GM23338 (cell line): ENCODE data around the gene EXOC3. TPM values are rescaled to one million over a fixed set of nuclear protein-coding genes. Genes with fewer than 3 reads are reported as not detected.

Experiments used
- ATAC-seq: fragments of 200-7000 bp; cut with Tn5 transposase; 3 replicates; pipeline ENCODE4 v1.9.1; 2020
- DNase-seq: peaks from one replicate; pipeline ENCODE4 v3.0.0-alpha.2; 2015; ENCODE audit warnings: low spot score
- H2AFZ ChIP-seq: fragments of 200-600 bp; sonication (generic); 2 replicates; pipeline ENCODE4 v1.8.0; 2016; ENCODE audit warnings: antibody characterized with exemption, mild to moderate bottlenecking, moderate library complexity
- H3F3A ChIP-seq: fragments of 200-600 bp; sonication (generic); replicated peaks from 2 replicates; pipeline ENCODE4 v1.8.0; 2017; ENCODE audit warnings: antibody characterized with exemption, mixed run types, low read depth
- H3K27ac ChIP-seq: fragments of 200-600 bp; sonication (generic); 2 replicates; pipeline ENCODE4 v1.6.1; 2016; ENCODE audit warnings: low read depth
- H3K27me3 ChIP-seq: fragments of 200-600 bp; sonication (generic); 2 replicates; pipeline ENCODE4 v1.8.0; 2016; ENCODE audit warnings: mild to moderate bottlenecking, mixed run types, moderate library complexity; ENCODE audit not compliant: insufficient read depth
- H3K36me3 ChIP-seq: fragments of 200-600 bp; sonication (generic); 2 replicates; pipeline ENCODE4 v1.8.0; 2016; ENCODE audit warnings: mild to moderate bottlenecking; ENCODE audit not compliant: insufficient read depth
- H3K4me1 ChIP-seq: fragments of 200-600 bp; sonication (generic); 2 replicates; pipeline ENCODE4 v1.8.0; 2016; ENCODE audit warnings: mild to moderate bottlenecking, moderate library complexity; ENCODE audit not compliant: insufficient read depth
- H3K4me2 ChIP-seq: fragments of 200-600 bp; sonication (generic); 2 replicates; pipeline ENCODE4 v1.7.1; 2017; ENCODE audit warnings: mixed run types
- H3K4me3 ChIP-seq: fragments of 200-600 bp; sonication (generic); 2 replicates; pipeline ENCODE4 v1.6.1; 2016; ENCODE audit warnings: mixed run types
- H3K79me2 ChIP-seq: fragments of 200-600 bp; sonication (generic); replicated peaks from 2 replicates; pipeline ENCODE4 v1.8.0; 2017; ENCODE audit warnings: mild to moderate bottlenecking; ENCODE audit not compliant: insufficient read depth
- H3K9me2 ChIP-seq: fragments of 200-600 bp; sonication (generic); 2 replicates; pipeline ENCODE4 v1.8.0; 2017; ENCODE audit not compliant: insufficient read depth
- H4K20me1 ChIP-seq: fragments of 200-600 bp; sonication (generic); replicated peaks from 2 replicates; pipeline ENCODE4 v1.8.0; 2017; ENCODE audit warnings: mild to moderate bottlenecking; ENCODE audit not compliant: insufficient read depth
- H3K27ac Mint-ChIP-seq: 2 replicates; pipeline ENCODE4 v1.8.0; 2020; ENCODE audit warnings: inconsistent platforms, mild to moderate bottlenecking, moderate library complexity, mixed read lengths
- H3K27me3 Mint-ChIP-seq: 3 replicates; pipeline ENCODE4 v1.8.0; 2022; ENCODE audit warnings: low read depth, mild to moderate bottlenecking, moderate library complexity, mixed read lengths, inconsistent platforms; ENCODE audit not compliant: insufficient read depth, poor library complexity
- H3K36me3 Mint-ChIP-seq: 3 replicates; pipeline ENCODE4 v1.8.0; 2021; ENCODE audit warnings: low read depth, mild to moderate bottlenecking, inconsistent platforms, moderate library complexity, mixed read lengths
- H3K4me1 Mint-ChIP-seq: 3 replicates; pipeline ENCODE4 v1.8.0; 2020; ENCODE audit warnings: mild to moderate bottlenecking, inconsistent platforms, mixed read lengths
- H3K4me3 Mint-ChIP-seq: 3 replicates; pipeline ENCODE4 v1.8.0; 2021; ENCODE audit warnings: moderate library complexity, mild to moderate bottlenecking, inconsistent platforms, mixed read lengths
- H3K9me3 Mint-ChIP-seq: 3 replicates; pipeline ENCODE4 v1.8.0; 2020; ENCODE audit warnings: moderate library complexity, mild to moderate bottlenecking, inconsistent platforms, mixed read lengths
- NANOG ChIP-seq: IDR thresholded peaks from 2 replicates; pipeline ENCODE4 v1.6.1; 2016; ENCODE audit warnings: antibody characterized with exemption, borderline replicate concordance
- STAT1 ChIP-seq: IDR thresholded peaks from one replicate; pipeline ENCODE4 v1.6.1; 2016; ENCODE audit warnings: antibody characterized with exemption; ENCODE audit not compliant: unreplicated experiment
- ZNF114 ChIP-seq: fragments of 250-450 bp; sonication (Bioruptor Pico); IDR thresholded peaks from 2 replicates; pipeline ENCODE4 v1.5.0; 2020; ENCODE audit warnings: mild to moderate bottlenecking, moderate library complexity
- polyA plus RNA-seq: library from polyadenylated mRNA; unstranded; fragments of >200 nt; fragmentation: Nextera tagmentation; extraction: Ambion mirVana; gene quantifications from 2 replicates; pipeline ENCODE4 v1.2.1, GENCODE V29; 2016
- total RNA-seq: library from RNA; depleted of rRNA; stranded (reverse); fragments of >200 nt; shearing (Covaris generic); gene quantifications from 2 replicates; pipeline ENCODE4 v1.2.3, GENCODE V29; 2014
- TF ChIP-seq, protein P1 (sequence below): IDR thresholded peaks from one replicate; pipeline ENCODE4 v1.6.1; 2018; ENCODE audit warnings: antibody characterized with exemption; ENCODE audit not compliant: unreplicated experiment
- TF ChIP-seq, protein P2 (sequence below): IDR thresholded peaks from 2 replicates; pipeline ENCODE4 v1.6.1; 2016; ENCODE audit warnings: antibody characterized with exemption
- TF ChIP-seq, protein P3 (sequence below), 2 experiments: fragments of 200-600 bp in 1 of 2; sonication (generic) in 1 of 2; conservative IDR thresholded peaks; 2 replicates each; pipeline versions ENCODE4 v1.5.1 to v1.6.1; 2016 to 2017; ENCODE audit warnings: antibody characterized with exemption in 2 of 2, low read depth in 2 of 2, mild to moderate bottlenecking in 2 of 2, moderate library complexity in 1 of 2
- TF ChIP-seq, protein P4 (sequence below): fragments of 250-450 bp; sonication (Bioruptor Pico); IDR thresholded peaks from 2 replicates; pipeline ENCODE4 v1.5.0; 2020; ENCODE audit warnings: mild to moderate bottlenecking, moderate library complexity

Gene EXOC3
- total and polyA plus RNA-seq, 2 experiments from 2014 or later: 13.4 to 31.6 TPM

GRCh38 chr5:466661-467310, 23.8 kb downstream of the EXOC3 start:
- no peaks in the 10 kb centered on the region for H3K9me3 Mint-ChIP-seq
- ATAC-seq (no peak), DNase-seq (no peak)
- TF ChIP-seq NANOG (no peak), STAT1 (no peak)
- no peaks in the 10 kb centered on the region for H3K4me1 ChIP-seq
- no peaks in the 10 kb centered on the region for H3K79me2 ChIP-seq
- H3K27ac Mint-ChIP-seq: no peak overlapping the region
- H3K36me3 ChIP-seq: peaks cover 12% of the 10 kb centered on the region; the same call in 1 of the 2 replicates
- H3K27ac ChIP-seq: no peak overlapping the region
- H3K27me3 Mint-ChIP-seq: peaks cover 10% of the 10 kb centered on the region
- H3K27me3 ChIP-seq: no peaks in the 10 kb centered on the region
- peaks cover 3% of the 10 kb centered on the region; the same call in 2 of the 3 replicates for H3K4me1 Mint-ChIP-seq
- H2AFZ ChIP-seq: no peak overlapping the region
- no peaks in the 10 kb centered on the region for H3K9me2 ChIP-seq
- peaks cover 14% of the 10 kb centered on the region; the same call in 2 of the 3 replicates for H3K36me3 Mint-ChIP-seq
- peaks cover 9% of the 10 kb centered on the region; the same call in 1 of the 2 replicates for H4K20me1 ChIP-seq
- no peak overlapping the region for H3K4me2 ChIP-seq
- H3K4me3 ChIP-seq: no peak overlapping the region
- H3F3A ChIP-seq: no peaks in the 10 kb centered on the region
- no peak overlapping the region for H3K4me3 Mint-ChIP-seq

DNA sequence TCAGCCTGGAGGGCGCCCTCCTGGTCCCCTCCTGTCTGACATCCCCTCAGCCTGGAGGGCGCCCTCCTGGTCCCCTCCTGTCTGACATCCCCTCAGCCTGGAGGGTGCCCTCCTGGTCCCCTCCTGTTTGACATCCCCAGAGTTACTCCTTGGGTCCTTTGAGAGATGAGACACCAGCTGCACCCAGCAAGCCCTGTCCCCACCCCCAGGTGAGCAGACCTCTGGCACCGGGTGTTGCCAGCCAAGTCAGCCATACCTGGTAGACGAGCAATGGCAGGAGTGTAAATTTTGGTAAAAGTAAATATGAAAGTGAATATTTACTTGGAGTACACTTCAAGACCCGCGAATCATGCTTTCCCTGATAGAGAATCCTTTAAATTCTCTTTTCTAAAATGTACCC, 25.4 kb downstream of the EXOC3 start:
- Mint-ChIP-seq H3K27me3 (peaks cover 10% of the 10 kb centered on the region), H3K4me3 (no peak overlapping the region), H3K36me3 (peaks cover 1% of the 10 kb centered on the region; the same call in 1 of the 3 replicates), H3K27ac (no peak overlapping the region), H3K9me3 (no peaks in the 10 kb centered on the region), H3K4me1 (peaks cover 6% of the 10 kb centered on the region; the same call in 2 of the 3 replicates)
- ATAC-seq: no peak
- no peaks in the 10 kb centered on the region for H3F3A ChIP-seq
- H3K9me2 ChIP-seq: no peaks in the 10 kb centered on the region
- no peak overlapping the region for H3K4me2 ChIP-seq
- H2AFZ ChIP-seq: no peak overlapping the region
- no peaks in the 10 kb centered on the region for H3K79me2 ChIP-seq
- no peaks in the 10 kb centered on the region for H3K4me1 ChIP-seq
- TF ChIP-seq, protein P1, sequence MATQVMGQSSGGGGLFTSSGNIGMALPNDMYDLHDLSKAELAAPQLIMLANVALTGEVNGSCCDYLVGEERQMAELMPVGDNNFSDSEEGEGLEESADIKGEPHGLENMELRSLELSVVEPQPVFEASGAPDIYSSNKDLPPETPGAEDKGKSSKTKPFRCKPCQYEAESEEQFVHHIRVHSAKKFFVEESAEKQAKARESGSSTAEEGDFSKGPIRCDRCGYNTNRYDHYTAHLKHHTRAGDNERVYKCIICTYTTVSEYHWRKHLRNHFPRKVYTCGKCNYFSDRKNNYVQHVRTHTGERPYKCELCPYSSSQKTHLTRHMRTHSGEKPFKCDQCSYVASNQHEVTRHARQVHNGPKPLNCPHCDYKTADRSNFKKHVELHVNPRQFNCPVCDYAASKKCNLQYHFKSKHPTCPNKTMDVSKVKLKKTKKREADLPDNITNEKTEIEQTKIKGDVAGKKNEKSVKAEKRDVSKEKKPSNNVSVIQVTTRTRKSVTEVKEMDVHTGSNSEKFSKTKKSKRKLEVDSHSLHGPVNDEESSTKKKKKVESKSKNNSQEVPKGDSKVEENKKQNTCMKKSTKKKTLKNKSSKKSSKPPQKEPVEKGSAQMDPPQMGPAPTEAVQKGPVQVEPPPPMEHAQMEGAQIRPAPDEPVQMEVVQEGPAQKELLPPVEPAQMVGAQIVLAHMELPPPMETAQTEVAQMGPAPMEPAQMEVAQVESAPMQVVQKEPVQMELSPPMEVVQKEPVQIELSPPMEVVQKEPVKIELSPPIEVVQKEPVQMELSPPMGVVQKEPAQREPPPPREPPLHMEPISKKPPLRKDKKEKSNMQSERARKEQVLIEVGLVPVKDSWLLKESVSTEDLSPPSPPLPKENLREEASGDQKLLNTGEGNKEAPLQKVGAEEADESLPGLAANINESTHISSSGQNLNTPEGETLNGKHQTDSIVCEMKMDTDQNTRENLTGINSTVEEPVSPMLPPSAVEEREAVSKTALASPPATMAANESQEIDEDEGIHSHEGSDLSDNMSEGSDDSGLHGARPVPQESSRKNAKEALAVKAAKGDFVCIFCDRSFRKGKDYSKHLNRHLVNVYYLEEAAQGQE: no peak
- TF ChIP-seq, protein P2, sequence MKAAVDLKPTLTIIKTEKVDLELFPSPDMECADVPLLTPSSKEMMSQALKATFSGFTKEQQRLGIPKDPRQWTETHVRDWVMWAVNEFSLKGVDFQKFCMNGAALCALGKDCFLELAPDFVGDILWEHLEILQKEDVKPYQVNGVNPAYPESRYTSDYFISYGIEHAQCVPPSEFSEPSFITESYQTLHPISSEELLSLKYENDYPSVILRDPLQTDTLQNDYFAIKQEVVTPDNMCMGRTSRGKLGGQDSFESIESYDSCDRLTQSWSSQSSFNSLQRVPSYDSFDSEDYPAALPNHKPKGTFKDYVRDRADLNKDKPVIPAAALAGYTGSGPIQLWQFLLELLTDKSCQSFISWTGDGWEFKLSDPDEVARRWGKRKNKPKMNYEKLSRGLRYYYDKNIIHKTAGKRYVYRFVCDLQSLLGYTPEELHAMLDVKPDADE: no peak
- no peak for TF ChIP-seq STAT1
- TF ChIP-seq ZNF114: no peak
- TF ChIP-seq, protein P3, sequence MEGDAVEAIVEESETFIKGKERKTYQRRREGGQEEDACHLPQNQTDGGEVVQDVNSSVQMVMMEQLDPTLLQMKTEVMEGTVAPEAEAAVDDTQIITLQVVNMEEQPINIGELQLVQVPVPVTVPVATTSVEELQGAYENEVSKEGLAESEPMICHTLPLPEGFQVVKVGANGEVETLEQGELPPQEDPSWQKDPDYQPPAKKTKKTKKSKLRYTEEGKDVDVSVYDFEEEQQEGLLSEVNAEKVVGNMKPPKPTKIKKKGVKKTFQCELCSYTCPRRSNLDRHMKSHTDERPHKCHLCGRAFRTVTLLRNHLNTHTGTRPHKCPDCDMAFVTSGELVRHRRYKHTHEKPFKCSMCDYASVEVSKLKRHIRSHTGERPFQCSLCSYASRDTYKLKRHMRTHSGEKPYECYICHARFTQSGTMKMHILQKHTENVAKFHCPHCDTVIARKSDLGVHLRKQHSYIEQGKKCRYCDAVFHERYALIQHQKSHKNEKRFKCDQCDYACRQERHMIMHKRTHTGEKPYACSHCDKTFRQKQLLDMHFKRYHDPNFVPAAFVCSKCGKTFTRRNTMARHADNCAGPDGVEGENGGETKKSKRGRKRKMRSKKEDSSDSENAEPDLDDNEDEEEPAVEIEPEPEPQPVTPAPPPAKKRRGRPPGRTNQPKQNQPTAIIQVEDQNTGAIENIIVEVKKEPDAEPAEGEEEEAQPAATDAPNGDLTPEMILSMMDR (conservative IDR thresholded peaks at IDR 0.05; ENCODE audit: low read depth in 2 of 2): no peak
- TF ChIP-seq, protein P4, sequence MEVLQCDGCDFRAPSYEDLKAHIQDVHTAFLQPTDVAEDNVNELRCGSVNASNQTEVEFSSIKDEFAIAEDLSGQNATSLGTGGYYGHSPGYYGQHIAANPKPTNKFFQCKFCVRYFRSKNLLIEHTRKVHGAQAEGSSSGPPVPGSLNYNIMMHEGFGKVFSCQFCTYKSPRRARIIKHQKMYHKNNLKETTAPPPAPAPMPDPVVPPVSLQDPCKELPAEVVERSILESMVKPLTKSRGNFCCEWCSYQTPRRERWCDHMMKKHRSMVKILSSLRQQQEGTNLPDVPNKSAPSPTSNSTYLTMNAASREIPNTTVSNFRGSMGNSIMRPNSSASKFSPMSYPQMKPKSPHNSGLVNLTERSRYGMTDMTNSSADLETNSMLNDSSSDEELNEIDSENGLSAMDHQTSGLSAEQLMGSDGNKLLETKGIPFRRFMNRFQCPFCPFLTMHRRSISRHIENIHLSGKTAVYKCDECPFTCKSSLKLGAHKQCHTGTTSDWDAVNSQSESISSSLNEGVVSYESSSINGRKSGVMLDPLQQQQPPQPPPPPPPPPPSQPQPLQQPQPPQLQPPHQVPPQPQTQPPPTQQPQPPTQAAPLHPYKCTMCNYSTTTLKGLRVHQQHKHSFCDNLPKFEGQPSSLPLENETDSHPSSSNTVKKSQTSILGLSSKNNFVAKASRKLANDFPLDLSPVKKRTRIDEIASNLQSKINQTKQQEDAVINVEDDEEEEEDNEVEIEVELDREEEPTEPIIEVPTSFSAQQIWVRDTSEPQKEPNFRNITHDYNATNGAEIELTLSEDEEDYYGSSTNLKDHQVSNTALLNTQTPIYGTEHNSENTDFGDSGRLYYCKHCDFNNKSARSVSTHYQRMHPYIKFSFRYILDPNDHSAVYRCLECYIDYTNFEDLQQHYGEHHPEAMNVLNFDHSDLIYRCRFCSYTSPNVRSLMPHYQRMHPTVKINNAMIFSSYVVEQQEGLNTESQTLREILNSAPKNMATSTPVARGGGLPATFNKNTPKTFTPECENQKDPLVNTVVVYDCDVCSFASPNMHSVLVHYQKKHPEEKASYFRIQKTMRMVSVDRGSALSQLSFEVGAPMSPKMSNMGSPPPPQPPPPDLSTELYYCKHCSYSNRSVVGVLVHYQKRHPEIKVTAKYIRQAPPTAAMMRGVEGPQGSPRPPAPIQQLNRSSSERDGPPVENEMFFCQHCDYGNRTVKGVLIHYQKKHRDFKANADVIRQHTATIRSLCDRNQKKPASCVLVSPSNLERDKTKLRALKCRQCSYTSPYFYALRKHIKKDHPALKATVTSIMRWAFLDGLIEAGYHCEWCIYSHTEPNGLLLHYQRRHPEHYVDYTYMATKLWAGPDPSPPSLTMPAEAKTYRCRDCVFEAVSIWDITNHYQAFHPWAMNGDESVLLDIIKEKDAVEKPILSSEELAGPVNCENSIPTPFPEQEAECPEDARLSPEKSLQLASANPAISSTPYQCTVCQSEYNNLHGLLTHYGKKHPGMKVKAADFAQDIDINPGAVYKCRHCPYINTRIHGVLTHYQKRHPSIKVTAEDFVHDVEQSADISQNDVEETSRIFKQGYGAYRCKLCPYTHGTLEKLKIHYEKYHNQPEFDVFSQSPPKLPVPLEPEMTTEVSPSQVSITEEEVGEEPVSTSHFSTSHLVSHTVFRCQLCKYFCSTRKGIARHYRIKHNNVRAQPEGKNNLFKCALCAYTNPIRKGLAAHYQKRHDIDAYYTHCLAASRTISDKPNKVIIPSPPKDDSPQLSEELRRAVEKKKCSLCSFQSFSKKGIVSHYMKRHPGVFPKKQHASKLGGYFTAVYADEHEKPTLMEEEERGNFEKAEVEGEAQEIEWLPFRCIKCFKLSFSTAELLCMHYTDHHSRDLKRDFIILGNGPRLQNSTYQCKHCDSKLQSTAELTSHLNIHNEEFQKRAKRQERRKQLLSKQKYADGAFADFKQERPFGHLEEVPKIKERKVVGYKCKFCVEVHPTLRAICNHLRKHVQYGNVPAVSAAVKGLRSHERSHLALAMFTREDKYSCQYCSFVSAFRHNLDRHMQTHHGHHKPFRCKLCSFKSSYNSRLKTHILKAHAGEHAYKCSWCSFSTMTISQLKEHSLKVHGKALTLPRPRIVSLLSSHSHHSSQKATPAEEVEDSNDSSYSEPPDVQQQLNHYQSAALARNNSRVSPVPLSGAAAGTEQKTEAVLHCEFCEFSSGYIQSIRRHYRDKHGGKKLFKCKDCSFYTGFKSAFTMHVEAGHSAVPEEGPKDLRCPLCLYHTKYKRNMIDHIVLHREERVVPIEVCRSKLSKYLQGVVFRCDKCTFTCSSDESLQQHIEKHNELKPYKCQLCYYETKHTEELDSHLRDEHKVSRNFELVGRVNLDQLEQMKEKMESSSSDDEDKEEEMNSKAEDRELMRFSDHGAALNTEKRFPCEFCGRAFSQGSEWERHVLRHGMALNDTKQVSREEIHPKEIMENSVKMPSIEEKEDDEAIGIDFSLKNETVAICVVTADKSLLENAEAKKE (CRISPR knock-in tag): no peak
- no peaks in the 10 kb centered on the region; the same call in 1 of the 2 replicates for H3K36me3 ChIP-seq
- 0 out of 2 replicates have a peak, but pooled peaks cover under 1% of the 10 kb centered on the region for H3K27me3 ChIP-seq
- H3K4me3 ChIP-seq: no peak overlapping the region
- no peak overlapping the region for H3K27ac ChIP-seq
- H4K20me1 ChIP-seq: peaks cover 9% of the 10 kb centered on the region; the same call in 1 of the 2 replicates
- DNase-seq: no peak
